A673 (cell line): ENCODE measurements around the gene ADNP. TPM values are rescaled to one million over a fixed set of nuclear protein-coding genes. Genes with fewer than 3 reads are reported as not detected.

Source experiments
- BruUV-seq: library from RNA; stranded (reverse); fragments of 400-500 nt; replicated peaks from 2 replicates; lab custom pipeline; 2021; lab: Mats Ljungman, UMichigan
- CTCF ChIA-PET: fragments of 300-600 bp; sonication (Branson Sonifier 250); formaldehyde crosslinking; loops from one replicate; lab custom pipeline; 2022; ENCODE audit warnings: antibody characterized with exemption; lab: Charles Lee
- POLR2A ChIA-PET: fragments of 300-600 bp; sonication (Branson Sonifier 250); formaldehyde crosslinking; loops from one replicate; lab custom pipeline; 2022; ENCODE audit warnings: antibody characterized with exemption; ENCODE audit not compliant: low non-redundant PET; lab: Charles Lee
- DNase-seq: peaks from one replicate; pipeline ENCODE4 v3.0.0-alpha.2; 2015; ENCODE audit warnings: low spot score
- H3K27ac ChIP-seq: fragments of 200-600 bp; sonication (generic); 2 replicates; pipeline ENCODE4 v1.5.1; 2016; ENCODE audit warnings: mixed run types, low read depth, mild to moderate bottlenecking, mixed read lengths, antibody characterized with exemption, low read length; ENCODE audit not compliant: poor library complexity, severe bottlenecking
- H3K27me3 ChIP-seq: fragments of 200-600 bp; sonication (generic); replicated peaks from 2 replicates; pipeline ENCODE4 v1.6.1; 2017; ENCODE audit warnings: mixed run types, low read depth, mild to moderate bottlenecking, mixed read lengths, antibody characterized with exemption, low read length; ENCODE audit not compliant: insufficient read depth, poor library complexity
- H3K36me3 ChIP-seq: fragments of 200-600 bp; sonication (generic); 2 replicates; pipeline ENCODE4 v1.6.1; 2016; ENCODE audit warnings: mixed run types, mild to moderate bottlenecking, mixed read lengths, antibody characterized with exemption, low read length; ENCODE audit not compliant: insufficient read depth, poor library complexity, severe bottlenecking
- H3K4me1 ChIP-seq: fragments of 200-600 bp; sonication (generic); 2 replicates; pipeline ENCODE4 v1.6.1; 2017; ENCODE audit warnings: mixed run types, mild to moderate bottlenecking, mixed read lengths, antibody characterized with exemption, low read length; ENCODE audit not compliant: insufficient read depth, poor library complexity, severe bottlenecking
- H3K4me3 ChIP-seq: fragments of 200-600 bp; sonication (generic); 2 replicates; pipeline ENCODE4 v1.5.1; 2016; ENCODE audit warnings: low read depth, mixed run types, mild to moderate bottlenecking, mixed read lengths, low read length; ENCODE audit not compliant: poor library complexity, severe bottlenecking
- H3K9me3 ChIP-seq: fragments of 200-600 bp; sonication (generic); 2 replicates; pipeline ENCODE4 v1.6.1; 2016; ENCODE audit warnings: mixed run types, low read depth, mild to moderate bottlenecking, mixed read lengths, antibody characterized with exemption, low read length; ENCODE audit not compliant: poor library complexity, severe bottlenecking
- CTCF ChIP-seq: fragments of 300-800, 200-600 bp; sonication (generic); conservative IDR thresholded peaks from 2 replicates; pipeline ENCODE4 v1.5.1; 2017; ENCODE audit warnings: low read depth, mild to moderate bottlenecking, antibody characterized with exemption, low read length, moderate library complexity, mixed read lengths
- EZH2 ChIP-seq: fragments of 200-600 bp; sonication (generic); IDR thresholded peaks from 2 replicates; pipeline ENCODE4 v1.6.1; 2017; ENCODE audit warnings: borderline replicate concordance, low read depth, mild to moderate bottlenecking, mixed read lengths, antibody characterized with exemption, low read length; ENCODE audit not compliant: poor library complexity, severe bottlenecking
- intact Hi-C: fragments of 100-400 bp; cut with micrococcal nuclease; formaldehyde crosslinking; loops from one replicate; pipeline ENCODE4 v1.10.0; 2022; ENCODE audit not compliant: unreplicated experiment
- total RNA-seq: library from RNA; stranded (reverse); gene quantifications from 2 replicates; pipeline ENCODE4 v1.2.3, GENCODE V29; 2021

Gene ADNP
- total RNA-seq, 1 experiment from 2014 or later: 108 TPM

- Histone ChIP-seq H3K27me3 (no peaks in the 10 kb centered on the region), H3K4me3 (no peak overlapping the region), H3K4me1 (no peaks in the 10 kb centered on the region), H3K27ac (no peak overlapping the region), H3K36me3 (no peaks in the 10 kb centered on the region), H3K9me3 (no peaks in the 10 kb centered on the region)
- no peak for TF ChIP-seq CTCF
- TF ChIP-seq EZH2: no peak
- DNase-seq: no peak
- no TSS peak for BruUV-seq
- ChIA-PET POLR2A (no interaction called here), CTCF (no interaction called here)
- intact Hi-C loops: no loop called here
Measured at GRCh38 chr20:50873585-50873984, 57.7 kb downstream of the ADNP start.

- no peak overlapping the region for H3K27ac ChIP-seq
- no peaks in the 10 kb centered on the region for H3K9me3 ChIP-seq
- H3K4me1 ChIP-seq: no peaks in the 10 kb centered on the region
- no peak for DNase-seq
- POLR2A ChIA-PET: no interaction called here
- no peak overlapping the region for H3K4me3 ChIP-seq
- no peaks in the 10 kb centered on the region for H3K27me3 ChIP-seq
- H3K36me3 ChIP-seq: no peaks in the 10 kb centered on the region
- TF ChIP-seq EZH2 (no peak), CTCF (no peak)
- CTCF ChIA-PET: interaction anchor here (0.6 kb wide), 1 partner anchor 56 kb away, joined by 3 read pairs; no protein-coding TSS in a partner anchor
- no TSS peak for BruUV-seq
- intact Hi-C loops: no loop called here
Measured at GRCh38 chr20:50872560-50873425, 58.4 kb downstream of the ADNP start.

GRCh38 chr20:50870561-50871161, 60.6 kb downstream of the ADNP start:
- Histone ChIP-seq H3K27me3 (no peaks in the 10 kb centered on the region), H3K4me3 (no peak overlapping the region), H3K27ac (no peak overlapping the region), H3K4me1 (no peaks in the 10 kb centered on the region), H3K9me3 (no peaks in the 10 kb centered on the region), H3K36me3 (no peaks in the 10 kb centered on the region)
- ChIA-PET POLR2A (no interaction called here), CTCF (no interaction called here)
- no TSS peak for BruUV-seq
- no peak for DNase-seq
- TF ChIP-seq EZH2 (no peak), CTCF (no peak)
- intact Hi-C loops: no loop called here
